Esophagus (tissue), 2 donors: ENCODE results near the gene RHOU. TPM values are rescaled to one million over a fixed set of nuclear protein-coding genes. Genes with fewer than 3 reads are reported as not detected.
"Not testable (repeated sequence)": the region's sequence is repeated elsewhere in the genome, so short reads cannot be mapped to it uniquely, and the experiment has no call there.

Experiments
- H3K27ac ChIP-seq, 2 donors: one replicate each; pipeline ENCODE4 v1.5.1; 2013; ENCODE audit warnings: low read depth in 2 of 2, mild to moderate bottlenecking in 2 of 2, inconsistent platforms in 1 of 2, low read length in 1 of 2, moderate library complexity in 1 of 2
- H3K27me3 ChIP-seq, 2 donors: one replicate each; pipeline ENCODE4 v1.6.1; 2013; ENCODE audit warnings: low read length in 2 of 2, control low read depth in 1 of 2, mild to moderate bottlenecking in 1 of 2; ENCODE audit not compliant: insufficient read depth in 2 of 2, control insufficient read depth in 1 of 2
- H3K36me3 ChIP-seq, 2 donors: one replicate each; pipeline ENCODE4 v1.6.1; 2013; ENCODE audit warnings: low read length in 1 of 2; ENCODE audit not compliant: control insufficient read depth in 2 of 2, insufficient read depth in 2 of 2
- H3K4me1 ChIP-seq, 2 donors: one replicate each; pipeline ENCODE4 v1.6.1; 2013; ENCODE audit warnings: low read length in 1 of 2; ENCODE audit not compliant: control insufficient read depth in 2 of 2, insufficient read depth in 2 of 2
- H3K4me3 ChIP-seq, 2 donors: one replicate each; pipeline ENCODE4 v1.5.1; 2013; ENCODE audit warnings: low read length in 2 of 2, mild to moderate bottlenecking in 2 of 2, low read depth in 1 of 2, moderate library complexity in 1 of 2
- H3K9me3 ChIP-seq, 2 donors: one replicate each; pipeline ENCODE4 v1.6.1; 2013; ENCODE audit warnings: mild to moderate bottlenecking in 2 of 2, low read depth in 1 of 2, low read length in 1 of 2, moderate library complexity in 1 of 2; ENCODE audit not compliant: control insufficient read depth in 2 of 2, insufficient read depth in 1 of 2
- WGBS, 2 donors: extraction: QIAGEN DNeasy Blood & Tissue Kit; methylation state at CpG; one replicate each; pipeline ENCODE4 v1.1.7; 2013; 5-methylcytosine and 5-hydroxymethylcytosine counted together
- polyA plus RNA-seq, 2 donors: library from polyadenylated mRNA; stranded (reverse); fragments of 200-250 nt; gene quantifications; one replicate each; pipeline ENCODE4 v1.2.3, GENCODE V29; 2013
- donor health status: healthy with polysubstance abuse.
- donor health status: Bipolar disorder and iron deficiency.

The RHOU gene
- 1 to 10 TPM; 2.7 to 3.1 TPM for polyA plus RNA-seq

DNA sequence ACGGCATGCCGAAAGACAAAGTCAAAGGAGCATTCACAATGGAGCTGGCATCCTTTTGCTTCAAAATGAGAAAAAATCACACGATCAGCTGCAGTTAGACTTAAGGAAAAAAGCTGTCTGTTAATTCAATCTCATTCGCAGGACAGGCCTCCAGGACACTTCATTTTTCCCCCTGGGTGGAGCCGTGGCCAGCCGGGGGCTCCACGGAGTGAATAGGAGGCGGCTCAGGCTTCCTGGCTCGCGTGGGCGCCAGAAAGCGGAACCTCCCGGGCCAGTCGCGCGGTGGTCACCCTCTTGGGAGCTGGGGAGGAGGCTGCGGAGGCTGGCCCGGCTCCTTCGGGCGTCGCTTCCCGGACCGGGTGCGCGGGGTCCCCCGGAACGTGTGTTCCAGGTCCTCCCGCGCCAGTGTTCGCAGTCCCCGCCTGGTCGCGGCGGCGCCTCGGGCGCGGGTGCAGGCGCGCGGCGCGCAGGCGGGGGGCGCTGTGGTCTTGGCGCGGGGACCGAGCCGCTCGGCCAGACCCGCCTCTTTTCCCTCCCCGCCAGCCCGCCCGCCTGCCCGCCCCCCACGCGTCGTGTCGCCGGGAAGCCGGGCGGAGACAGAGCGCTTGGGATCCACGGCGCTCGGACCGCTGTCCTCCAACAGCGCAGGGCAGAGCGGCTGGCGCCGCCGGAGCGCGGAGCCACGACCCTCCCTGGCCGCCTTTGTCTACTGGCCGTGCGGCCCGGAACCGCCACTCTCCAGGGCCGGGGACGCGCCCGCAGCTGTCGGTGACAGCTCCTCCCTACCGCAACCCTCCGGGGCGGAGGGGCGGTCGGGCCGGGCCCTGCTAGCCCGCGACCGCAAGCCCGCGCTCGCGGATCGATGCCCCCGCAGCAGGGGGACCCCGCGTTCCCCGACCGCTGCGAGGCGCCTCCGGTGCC, at the start of gene RHOU:
RHOU (plus strand) TSS at position 599 of the 921 bp plus-strand sequence; CDS start at position 863, 264 bp downstream.
- 1% methylated on average over 75 to 107 of the region's 107 CpGs for WGBS, 2 donors
- H3K4me3 ChIP-seq = peak within 1 kb of the TSS; percentile 67 to 81
- H3K27me3 ChIP-seq = no peaks in the 10 kb centered on the region
- H3K27ac ChIP-seq = peak within 1 kb of the TSS; percentile 69 to 78
- no peaks in the 10 kb centered on the region for H3K9me3 ChIP-seq
- H3K4me1 ChIP-seq = peaks cover 1 to 3% of the 10 kb centered on the region in 2 donors
- H3K36me3 ChIP-seq = peaks cover 0 to 2% of the 10 kb centered on the region in 2 donors

DNA sequence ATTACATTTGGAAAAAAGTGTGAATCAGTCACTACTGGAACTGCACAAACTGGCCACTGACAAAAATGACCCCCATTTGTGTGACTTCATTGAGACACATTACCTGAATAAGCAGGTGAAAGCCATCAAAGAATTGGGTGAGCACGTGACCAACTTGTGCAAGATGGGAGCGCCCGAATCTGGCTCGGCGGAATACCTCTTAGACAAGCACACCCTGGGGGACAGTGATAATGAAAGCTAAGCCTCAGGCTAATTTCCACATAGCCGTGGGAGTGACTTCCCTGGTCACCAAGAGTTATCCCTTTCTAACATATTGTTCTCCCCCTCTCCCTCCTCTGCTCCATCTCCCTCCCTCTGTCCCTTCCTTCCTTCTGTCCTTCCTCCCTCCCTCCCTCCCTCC, 47.7 kb upstream of the RHOU start:
- 74 to 84% methylated on average over 6 of the region's 6 CpGs for WGBS, 2 donors

GRCh38 chr1:228689255-228689654, 46.0 kb upstream of the RHOU start:
- no peaks in the 10 kb centered on the region for H3K36me3 ChIP-seq
- H3K27me3 ChIP-seq = no peaks in the 10 kb centered on the region
- no peaks in the 10 kb centered on the region for H3K9me3 ChIP-seq
- H3K4me1 ChIP-seq = no peaks in the 10 kb centered on the region
- no peak overlapping the region for H3K27ac ChIP-seq
- no peak overlapping the region for H3K4me3 ChIP-seq
- WGBS, 2 donors = 81 to 85% methylated on average over 4 of the region's 4 CpGs

More for the DNA sequence above, 47.7 kb upstream of the RHOU start:
- Histone ChIP-seq H3K4me3 (no peak overlapping the region), H3K9me3 (no peaks in the 10 kb centered on the region), H3K27me3 (no peaks in the 10 kb centered on the region), H3K4me1 (no peaks in the 10 kb centered on the region), H3K36me3 (no peaks in the 10 kb centered on the region), H3K27ac (no peak overlapping the region)

GRCh38 chr1:228691211-228691610, 44.1 kb upstream of the RHOU start:
- no peaks in the 10 kb centered on the region for H3K9me3 ChIP-seq
- 65 to 74% methylated on average over 2 of the region's 2 CpGs for WGBS, 2 donors

GRCh38 chr1:228691926-228692325, 43.4 kb upstream of the RHOU start:
- H3K4me3 ChIP-seq = no peak overlapping the region
- H3K4me1 ChIP-seq = no peaks in the 10 kb centered on the region
- no peaks in the 10 kb centered on the region for H3K9me3 ChIP-seq
- 12 to 13% methylated on average over 1 of the region's 1 CpG for WGBS, 2 donors
- no peaks in the 10 kb centered on the region for H3K36me3 ChIP-seq
- no peaks in the 10 kb centered on the region for H3K27me3 ChIP-seq
- H3K27ac ChIP-seq = no peak overlapping the region

More at GRCh38 chr1:228691211-228691610, 44.1 kb upstream of the RHOU start:
- no peaks in the 10 kb centered on the region for H3K4me1 ChIP-seq
- no peaks in the 10 kb centered on the region for H3K27me3 ChIP-seq
- H3K4me3 ChIP-seq = no peak overlapping the region
- no peaks in the 10 kb centered on the region for H3K36me3 ChIP-seq
- H3K27ac ChIP-seq = no peak overlapping the region

DNA sequence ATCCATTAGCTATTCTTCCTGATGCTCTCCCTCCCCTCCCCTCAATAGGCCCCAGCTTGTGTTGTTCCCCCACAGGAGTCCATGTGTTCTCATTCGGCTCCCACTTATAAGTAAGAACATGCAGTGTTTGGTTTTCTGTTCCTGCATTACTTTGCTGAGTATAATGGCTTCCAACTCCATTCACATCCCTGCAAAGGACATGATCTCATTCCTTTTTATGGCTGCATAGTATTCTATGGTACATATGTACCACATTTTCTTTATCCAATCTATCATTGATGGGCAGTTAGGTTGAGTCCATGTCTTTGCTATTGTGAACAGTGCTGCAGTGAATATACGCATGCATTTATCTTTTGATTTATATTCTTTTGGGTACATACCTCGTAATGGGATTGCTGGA, 40.8 kb upstream of the RHOU start:
- H3K27me3 ChIP-seq, H3K4me1 ChIP-seq, H3K4me3 ChIP-seq, H3K27ac ChIP-seq, H3K36me3 ChIP-seq, H3K9me3 ChIP-seq: not testable (repeated sequence)
- WGBS, 2 donors = 94% methylated on average over 3 of the region's 3 CpGs

- H3K36me3 ChIP-seq = no peaks in the 10 kb centered on the region
- 68 to 72% methylated on average over 9 of the region's 9 CpGs for whole genome bisulfite sequencing, 2 donors
Measured at GRCh38 chr1:228695015-228695955, 40.0 kb upstream of the RHOU start.

GRCh38 chr1:228697207-228698016, 37.9 kb upstream of the RHOU start:
- Histone ChIP-seq H3K4me3 (no peak overlapping the region), H3K27me3 (no peaks in the 10 kb centered on the region), H3K4me1 (no peaks in the 10 kb centered on the region), H3K9me3 (peaks cover 0 to 3% of the 10 kb centered on the region in 2 donors), H3K27ac (no peak overlapping the region), H3K36me3 (no peaks in the 10 kb centered on the region)
- WGBS, 2 donors = 43 to 44% methylated on average over 6 of the region's 6 CpGs

More at GRCh38 chr1:228695015-228695955, 40.0 kb upstream of the RHOU start:
- Histone ChIP-seq H3K4me3 (no peak overlapping the region), H3K27me3 (no peaks in the 10 kb centered on the region), H3K27ac (no peak overlapping the region), H3K9me3 (no peaks in the 10 kb centered on the region), H3K4me1 (no peaks in the 10 kb centered on the region)

DNA sequence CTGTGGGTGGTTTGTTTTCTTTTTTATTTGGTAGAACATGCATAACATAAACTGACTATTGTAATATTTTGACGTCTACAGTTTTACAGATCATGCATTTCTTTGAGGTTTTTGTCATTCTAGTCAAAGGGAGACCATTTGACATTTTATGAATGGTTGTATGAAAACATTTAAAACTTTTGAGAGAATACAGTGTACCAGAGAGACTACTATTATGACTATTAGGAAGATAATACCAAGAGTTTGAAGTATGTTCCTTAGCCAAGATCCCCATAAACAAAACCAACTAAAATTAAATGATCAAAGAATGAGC, 37.3 kb upstream of the RHOU start:
- H3K36me3 ChIP-seq = no peaks in the 10 kb centered on the region
- no peaks in the 10 kb centered on the region for H3K27me3 ChIP-seq
- no peaks in the 10 kb centered on the region for H3K4me1 ChIP-seq
- no peak overlapping the region for H3K27ac ChIP-seq
- no peak overlapping the region for H3K4me3 ChIP-seq
- peaks cover 0 to 3% of the 10 kb centered on the region in 2 donors for H3K9me3 ChIP-seq
- 67 to 78% methylated on average over 1 of the region's 1 CpG for WGBS, 2 donors
